Measurements from ENCODE around the gene ACSS1. TPM values are rescaled to one million over a fixed set of nuclear protein-coding genes. Genes with fewer than 3 reads are reported as not detected.

The ACSS1 gene
- total RNA-seq, 1 experiment from 2014 or later: 3.6 TPM

- H3K4me1 Mint-ChIP-seq (ENCODE audit: low read depth, unreplicated experiment): no peaks in the 10 kb centered on the region
- CTCF ChIA-PET: no interaction called here
- H3K4me3 Mint-ChIP-seq (ENCODE audit: low read depth, unreplicated experiment): no peak overlapping the region
- intact Hi-C loops (cut with micrococcal nuclease; ENCODE audit: unreplicated experiment): no loop called here
- DNase-seq: no peak
- no peaks in the 10 kb centered on the region for H3K36me3 Mint-ChIP-seq (ENCODE audit: insufficient read depth, unreplicated experiment)
- H3K27ac Mint-ChIP-seq (ENCODE audit: unreplicated experiment): no peak overlapping the region
- BruUV-seq (replicated peaks): no TSS peak
- H3K27me3 Mint-ChIP-seq (ENCODE audit: unreplicated experiment): no peaks in the 10 kb centered on the region
- H3K9me3 Mint-ChIP-seq (ENCODE audit: low read depth, unreplicated experiment): no peaks in the 10 kb centered on the region
- TF ChIP-seq CTCF (IDR thresholded peaks at IDR 0.05; ENCODE audit: unreplicated experiment): no peak
Measured at GRCh38 chr20:25009218-25010145, 48.5 kb downstream of the ACSS1 start.

- CTCF ChIA-PET: no interaction called here
Measured at GRCh38 chr20:25008388-25009217, 49.3 kb downstream of the ACSS1 start.

GRCh38 chr20:25007491-25008305 is 50.2 kb downstream of the ACSS1 start:
- CTCF ChIA-PET: no interaction called here

More at GRCh38 chr20:25008388-25009217, 49.3 kb downstream of the ACSS1 start:
- Mint-ChIP-seq H3K27me3 (ENCODE audit: unreplicated experiment) (no peaks in the 10 kb centered on the region), H3K4me3 (ENCODE audit: low read depth, unreplicated experiment) (no peak overlapping the region), H3K27ac (ENCODE audit: unreplicated experiment) (no peak overlapping the region), H3K4me1 (ENCODE audit: low read depth, unreplicated experiment) (no peaks in the 10 kb centered on the region), H3K36me3 (ENCODE audit: insufficient read depth, unreplicated experiment) (no peaks in the 10 kb centered on the region), H3K9me3 (ENCODE audit: low read depth, unreplicated experiment) (no peaks in the 10 kb centered on the region)
- no TSS peak for BruUV-seq (replicated peaks)
- no peak for DNase-seq
- no peak for TF ChIP-seq CTCF (IDR thresholded peaks at IDR 0.05; ENCODE audit: unreplicated experiment)
- intact Hi-C loops (cut with micrococcal nuclease; ENCODE audit: unreplicated experiment): no loop called here

More at GRCh38 chr20:25007491-25008305, 50.2 kb downstream of the ACSS1 start:
- H3K9me3 Mint-ChIP-seq (ENCODE audit: low read depth, unreplicated experiment): no peaks in the 10 kb centered on the region
- TF ChIP-seq CTCF (IDR thresholded peaks at IDR 0.05; ENCODE audit: unreplicated experiment): no peak
- H3K27me3 Mint-ChIP-seq (ENCODE audit: unreplicated experiment): no peaks in the 10 kb centered on the region
- no peaks in the 10 kb centered on the region for H3K36me3 Mint-ChIP-seq (ENCODE audit: insufficient read depth, unreplicated experiment)
- no peaks in the 10 kb centered on the region for H3K4me1 Mint-ChIP-seq (ENCODE audit: low read depth, unreplicated experiment)
- no TSS peak for BruUV-seq (replicated peaks)
- H3K4me3 Mint-ChIP-seq (ENCODE audit: low read depth, unreplicated experiment): no peak overlapping the region
- no peak for DNase-seq
- H3K27ac Mint-ChIP-seq (ENCODE audit: unreplicated experiment): no peak overlapping the region
- intact Hi-C loops (cut with micrococcal nuclease; ENCODE audit: unreplicated experiment): no loop called here
